NCI-H524 treated with DMSO at 0.1 percent for 48 hours (cell line): ENCODE measurements around the gene ETDA.
"Not testable (repeated sequence)": the region's sequence is repeated elsewhere in the genome, so short reads cannot be mapped to it uniquely, and the experiment has no call there.

Experiments
- DNase-seq: peaks from one replicate; lab custom pipeline; 2025; lab: John Stamatoyannopoulos, UW

Gene ETDA

GRCh38 chrX:135252011-135252518 lies at the start of gene ETDA:
Gene ETDA, plus strand, starts transcription at chrX:135252061. Its CDS starts 1,216 bp downstream, at chrX:135253277.
- DNase-seq: not testable (repeated sequence)

- DNase-seq: not testable (repeated sequence)
These were observed 45.4 kb upstream of the ETDA start for GRCh38 chrX:135206427-135206826.

- no peak for DNase-seq
These were observed 38.5 kb upstream of the ETDA start for GRCh38 chrX:135213200-135213844.

GRCh38 chrX:135245989-135246388 lies 5.9 kb upstream of the ETDA start:
- not testable (repeated sequence) for DNase-seq

- DNase-seq: not testable (repeated sequence)
These were observed 4.3 kb downstream of the ETDA start for GRCh38 chrX:135256087-135256684.

- no peak for DNase-seq
These were observed 5.1 kb downstream of the ETDA start for GRCh38 chrX:135256923-135257322.

- no peak for DNase-seq
These were observed 5.6 kb downstream of the ETDA start for GRCh38 chrX:135257469-135257868.

GRCh38 chrX:135260976-135261375 lies 9.1 kb downstream of the ETDA start:
- not testable (repeated sequence) for DNase-seq

GRCh38 chrX:135263376-135263775 lies 11.5 kb downstream of the ETDA start:
- not testable (repeated sequence) for DNase-seq

- DNase-seq: no peak
These were observed 12.3 kb downstream of the ETDA start for GRCh38 chrX:135264206-135264605.

- no peak for DNase-seq
These were observed 21.3 kb downstream of the ETDA start for GRCh38 chrX:135273162-135273561.

GRCh38 chrX:135275973-135276372 lies 24.1 kb downstream of the ETDA start:
- no peak for DNase-seq

GRCh38 chrX:135287266-135287823 lies 35.5 kb downstream of the ETDA start:
- DNase-seq: no peak

- DNase-seq: no peak
These were observed 43.5 kb downstream of the ETDA start for GRCh38 chrX:135295238-135295943.

- DNase-seq: no peak
These were observed 44.1 kb downstream of the ETDA start for GRCh38 chrX:135295944-135296305.

GRCh38 chrX:135302269-135302873 lies 50.5 kb downstream of the ETDA start:
- no peak for DNase-seq
